ENCODE results near the gene CAMK1D.
A peak's percentile ranks its signal among the peaks of the same experiment; 100 is the strongest.

The CAMK1D gene

DNA sequence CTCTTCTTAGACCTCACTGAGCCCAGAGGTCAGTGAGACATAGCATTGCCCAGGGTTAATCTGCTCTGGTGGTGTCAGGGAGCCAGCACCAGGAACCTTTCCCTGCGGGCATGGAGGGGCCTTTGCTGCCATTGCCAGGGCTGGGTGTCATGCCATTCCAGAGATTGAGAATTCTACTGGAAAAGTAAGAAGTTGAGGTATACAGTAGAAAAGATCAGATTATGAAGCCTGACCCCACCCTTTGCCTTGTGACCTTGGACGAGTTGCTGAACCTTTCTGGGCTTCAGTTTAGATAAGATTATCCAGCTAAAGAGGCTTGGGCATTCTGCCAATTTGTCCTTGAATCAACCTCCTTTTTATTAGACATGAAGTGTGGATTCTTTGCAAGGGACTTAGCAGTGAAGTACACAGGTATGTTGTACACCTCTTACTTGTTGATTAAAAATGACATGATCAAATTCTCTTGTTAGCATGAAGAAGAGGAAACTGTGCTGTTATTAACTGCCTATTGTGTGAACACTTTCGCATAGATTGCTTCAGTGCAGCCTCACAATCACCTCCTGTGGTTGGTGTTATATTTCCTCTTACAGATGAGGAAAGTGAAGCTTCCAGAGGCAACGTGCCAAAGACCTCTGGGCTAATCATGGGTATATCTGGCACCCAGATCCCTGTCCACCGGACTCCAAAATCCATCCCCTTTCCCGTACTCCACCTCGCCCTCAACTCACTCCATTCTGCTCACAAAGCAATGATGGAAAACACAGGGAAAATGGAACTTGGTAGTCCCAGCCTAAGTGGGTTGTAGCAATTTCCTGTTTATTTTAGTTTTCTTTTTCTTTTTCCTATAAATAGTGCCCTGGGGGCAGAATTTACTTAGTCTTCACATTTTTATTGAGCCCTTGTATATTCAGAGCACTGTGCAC, 151.3 kb downstream of the CAMK1D start:
- no peak for DNase-seq

DNA sequence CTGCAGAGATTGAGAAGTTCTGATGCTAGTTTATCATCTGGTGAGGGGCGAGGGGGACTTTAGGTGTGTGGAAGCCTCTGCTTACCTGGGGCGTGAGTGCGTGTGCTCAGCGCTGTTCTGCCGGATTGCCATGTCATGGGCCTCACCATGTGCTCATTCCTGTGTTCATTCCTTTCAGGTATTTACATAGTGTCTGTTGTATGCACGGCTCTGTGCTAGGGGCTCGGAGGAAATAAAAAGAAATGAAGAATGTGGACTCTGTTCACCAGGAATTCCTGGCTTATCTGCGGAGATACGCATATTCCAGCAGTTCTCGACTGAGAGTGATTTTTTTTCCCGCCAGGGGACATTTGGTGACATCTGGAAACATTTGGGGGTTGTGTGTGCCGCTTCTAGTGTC, 152.0 kb downstream of the CAMK1D start:
- DNase-seq = no peak

DNA sequence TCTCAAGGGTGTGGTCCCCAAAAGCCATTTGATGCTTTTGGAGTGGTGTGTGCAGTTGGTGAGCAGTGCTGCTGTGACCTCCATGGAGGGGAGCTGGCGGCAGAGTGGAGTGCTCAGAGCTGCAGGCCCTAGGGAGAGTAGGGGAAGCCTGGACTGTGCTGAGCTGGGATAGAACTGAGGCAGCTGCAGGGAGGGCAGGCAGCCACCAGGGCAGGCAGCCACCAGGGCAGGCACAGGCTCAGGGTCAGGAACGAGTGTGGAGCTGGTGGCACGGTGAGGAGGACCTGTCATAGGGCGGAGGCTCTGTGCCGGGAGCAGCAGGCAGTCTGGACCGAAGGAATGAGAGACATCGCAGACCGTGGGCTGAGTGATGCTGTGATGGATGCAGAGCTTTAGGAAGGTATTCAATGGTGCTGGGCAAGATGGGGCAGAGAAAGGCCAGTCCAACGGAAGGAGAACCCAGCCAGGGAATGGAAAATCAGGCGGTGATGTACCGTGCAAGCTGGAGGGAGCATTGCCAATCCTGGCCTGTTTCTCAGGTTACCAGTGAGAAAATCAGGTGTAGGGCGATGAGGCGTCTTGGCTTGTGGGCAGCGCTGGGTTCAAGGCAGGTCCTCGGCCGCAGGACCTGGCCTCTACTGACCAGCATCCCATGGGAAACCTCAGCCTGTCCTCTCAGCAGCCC, 152.6 kb downstream of the CAMK1D start:
- no peak for DNase-seq

DNA sequence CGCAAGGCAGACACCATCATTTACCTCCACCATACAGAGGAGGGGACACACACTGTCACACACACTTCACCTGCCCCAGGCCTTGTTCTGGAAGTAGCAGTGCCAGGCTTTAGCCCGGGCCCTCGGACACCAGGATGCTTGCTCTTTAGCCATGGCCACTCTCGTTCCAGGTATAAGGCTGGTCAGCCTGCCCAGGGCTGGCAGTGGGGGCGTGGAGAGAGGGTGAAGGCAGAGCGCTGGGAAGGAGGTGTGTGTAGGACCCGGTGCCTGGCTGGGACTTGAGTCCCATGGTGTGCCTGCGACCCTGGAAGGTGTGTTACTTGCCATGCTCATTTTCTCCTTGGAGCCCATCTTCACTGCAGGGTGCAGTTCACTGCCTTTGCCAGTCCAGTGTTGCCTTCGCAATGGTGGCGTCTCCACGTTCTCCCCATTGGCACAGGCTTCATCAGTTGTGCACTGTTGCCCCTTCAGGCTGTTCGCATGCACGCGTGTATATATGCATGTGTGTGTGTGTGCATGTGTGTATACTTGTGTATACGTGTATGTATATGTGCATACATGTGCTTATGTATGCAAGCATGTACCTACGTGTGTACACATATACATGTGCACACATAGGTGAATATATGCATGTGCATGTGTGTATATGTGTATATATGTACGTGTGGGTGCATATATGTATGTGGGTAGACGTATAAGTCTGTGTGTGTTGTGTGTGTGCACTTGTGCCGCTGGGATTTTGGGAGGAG, 153.4 kb downstream of the CAMK1D start:
- no peak for DNase-seq

DNA sequence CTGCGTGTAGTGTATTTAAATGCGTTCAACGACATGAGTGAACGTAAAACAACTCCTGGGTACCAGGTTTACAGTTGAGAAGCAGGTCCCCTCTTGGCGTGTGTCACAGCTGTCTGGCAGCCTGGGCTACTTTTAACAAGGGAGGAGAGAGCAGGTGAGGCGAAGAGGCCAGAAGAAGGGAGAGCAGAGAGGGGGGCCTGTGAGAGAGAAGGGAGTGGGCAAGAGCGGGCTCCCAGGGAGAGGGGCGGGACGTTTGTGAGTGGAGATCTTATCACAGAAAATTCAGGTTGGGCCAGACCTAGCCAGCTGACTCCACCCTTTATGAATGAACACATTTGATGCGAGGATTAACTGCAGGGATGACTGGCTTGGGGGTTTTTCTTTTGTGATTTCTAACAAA, 154.0 kb downstream of the CAMK1D start:
- no peak for DNase-seq

DNA sequence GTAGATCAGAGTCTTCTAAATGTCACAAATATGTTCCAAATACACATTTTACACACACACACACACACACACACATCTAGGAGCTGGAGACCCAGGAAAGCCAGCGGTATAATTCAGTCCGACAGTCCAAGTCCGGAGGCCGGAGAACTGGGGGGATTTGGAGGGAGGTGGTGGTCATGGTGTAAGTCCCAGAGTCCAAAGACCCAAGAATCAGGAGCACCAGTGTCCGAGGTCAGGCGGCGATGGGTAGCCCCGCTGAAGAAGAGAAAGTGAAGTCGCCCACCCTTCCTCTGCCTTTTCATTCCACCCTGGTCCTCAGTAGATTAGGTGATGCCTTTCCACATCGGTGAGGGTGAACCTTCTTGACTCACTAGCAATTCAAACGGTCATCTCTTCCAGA, 154.8 kb downstream of the CAMK1D start:
- no peak for DNase-seq

DNA sequence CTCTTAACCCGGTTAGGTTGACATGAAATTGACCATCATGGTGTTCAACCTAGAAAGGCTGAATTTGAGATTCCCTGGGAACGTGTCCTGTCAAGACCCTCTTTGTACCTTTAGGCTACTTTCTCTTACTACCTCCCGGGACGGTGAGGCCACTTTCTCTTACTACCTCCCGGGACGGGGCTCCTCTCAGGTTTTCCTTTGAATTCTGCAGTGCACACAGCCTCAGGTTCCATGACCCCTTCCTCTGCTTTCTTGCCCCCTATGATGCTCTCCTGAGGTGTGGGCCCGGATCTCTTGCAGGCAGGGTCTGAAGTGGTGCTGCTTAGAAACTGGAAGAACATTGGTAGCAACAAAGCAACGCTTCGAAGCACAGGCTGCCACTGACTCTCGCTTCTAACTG, 155.3 kb downstream of the CAMK1D start:
- DNase-seq = no peak

DNA sequence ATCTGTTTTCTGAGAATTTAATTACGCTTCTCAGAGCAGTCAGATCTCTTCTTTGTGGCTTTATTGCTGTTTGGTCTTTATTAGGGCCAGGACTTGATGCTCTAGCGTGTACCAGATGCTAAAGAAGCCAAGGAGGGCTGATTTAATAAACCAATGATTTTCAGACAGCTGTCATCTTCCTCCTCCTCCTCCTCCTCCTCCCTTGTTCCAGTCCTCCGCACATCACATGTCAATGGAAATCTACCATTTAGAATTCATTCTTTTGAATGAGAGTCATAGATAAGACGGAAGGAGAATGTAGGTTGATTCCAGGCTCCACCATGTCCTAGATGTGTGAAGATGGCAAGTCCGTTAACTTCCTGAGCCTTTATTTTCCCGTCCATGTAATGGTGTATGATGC, 156.3 kb downstream of the CAMK1D start:
- DNase-seq = no peak

DNA sequence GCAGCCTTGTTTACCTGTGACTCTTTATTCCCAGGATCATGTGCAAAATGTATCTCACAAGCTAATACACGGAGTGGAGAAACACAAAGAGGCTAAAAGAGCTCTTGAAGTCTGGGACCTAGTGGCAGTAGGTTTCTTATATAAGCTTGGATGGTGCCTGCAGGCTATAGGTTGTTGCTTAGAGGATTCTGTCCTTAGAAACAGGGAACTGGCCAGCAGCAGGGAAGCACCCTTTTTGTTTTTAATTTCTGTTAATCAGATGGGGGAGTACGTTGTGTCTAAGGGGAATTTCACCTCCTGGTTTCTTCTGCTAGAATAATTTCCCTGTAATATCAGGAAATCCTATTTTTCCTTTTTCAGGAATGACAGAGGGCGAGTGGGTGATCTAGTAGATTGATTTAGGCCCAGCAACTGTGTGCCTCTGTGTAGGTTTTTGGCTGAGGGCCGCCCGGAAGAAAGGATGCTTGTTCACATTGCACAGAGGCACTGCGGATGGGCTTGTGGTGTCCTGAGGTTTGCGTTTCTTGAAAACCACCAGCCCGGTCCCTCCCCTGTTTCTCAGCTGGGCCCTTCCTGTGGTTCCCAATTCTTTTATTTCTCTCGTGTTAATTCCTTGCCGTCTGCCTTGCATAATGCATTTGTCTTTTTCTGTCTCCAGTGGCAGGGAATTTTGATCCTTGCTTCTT, 158.0 kb downstream of the CAMK1D start:
- DNase-seq = peak in 1 of 2 experiments; percentile 5

DNA sequence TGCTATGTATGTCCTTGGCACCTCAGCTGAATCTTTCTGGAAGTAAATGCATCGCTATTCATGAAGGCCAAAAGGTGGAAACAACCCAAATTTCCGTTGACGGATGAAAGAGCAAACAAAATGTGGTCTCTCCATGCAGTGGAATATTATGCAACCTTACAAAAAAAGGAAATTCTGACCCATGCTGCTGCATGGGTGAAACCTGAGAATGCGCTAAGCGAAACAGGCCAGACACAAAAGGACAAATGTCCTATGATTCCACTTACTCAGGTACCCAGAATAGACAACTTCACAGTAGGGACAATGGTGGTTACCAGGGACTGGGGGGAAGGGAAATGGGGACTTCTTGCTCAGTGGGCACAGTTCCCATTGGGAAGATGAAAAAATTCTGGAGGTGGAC, 158.8 kb downstream of the CAMK1D start:
- DNase-seq = no peak

DNA sequence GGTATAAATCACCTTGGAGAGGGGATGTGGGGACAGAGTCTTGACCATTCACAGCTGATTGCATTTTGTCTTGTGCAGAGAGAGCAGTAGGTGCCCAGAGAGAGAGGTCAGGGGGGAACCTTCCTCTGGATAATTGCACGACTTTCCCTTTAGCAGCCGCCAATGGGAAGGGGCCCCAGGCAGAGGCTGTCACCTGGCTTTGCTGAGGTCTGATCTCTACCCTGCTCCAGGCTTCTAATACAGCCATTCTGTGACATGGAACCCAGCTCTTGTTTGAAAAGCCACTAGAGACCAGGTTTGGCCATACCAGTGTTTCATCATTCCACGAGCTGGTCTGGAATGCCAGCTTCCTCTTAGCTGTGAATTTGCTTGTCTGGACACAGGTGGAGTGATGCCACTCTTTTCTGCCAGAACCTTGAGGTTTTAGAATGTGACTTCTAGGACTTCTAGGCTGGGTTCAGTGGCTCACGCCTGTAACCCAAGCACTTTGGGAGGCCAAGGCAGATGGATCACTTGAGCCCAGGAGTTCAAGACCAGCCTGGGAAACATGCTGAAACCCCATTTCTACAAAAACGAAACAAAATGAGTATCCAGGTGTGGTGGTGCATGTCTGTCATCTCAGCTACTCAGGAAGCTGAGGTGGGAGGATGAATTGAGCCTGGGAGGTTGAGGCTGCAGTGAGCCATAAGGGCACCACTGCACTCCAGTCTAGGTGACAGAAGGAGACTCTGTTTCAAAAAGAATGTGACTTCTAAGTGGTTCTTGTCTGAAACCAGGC, 159.9 kb downstream of the CAMK1D start:
- no peak for DNase-seq

DNA sequence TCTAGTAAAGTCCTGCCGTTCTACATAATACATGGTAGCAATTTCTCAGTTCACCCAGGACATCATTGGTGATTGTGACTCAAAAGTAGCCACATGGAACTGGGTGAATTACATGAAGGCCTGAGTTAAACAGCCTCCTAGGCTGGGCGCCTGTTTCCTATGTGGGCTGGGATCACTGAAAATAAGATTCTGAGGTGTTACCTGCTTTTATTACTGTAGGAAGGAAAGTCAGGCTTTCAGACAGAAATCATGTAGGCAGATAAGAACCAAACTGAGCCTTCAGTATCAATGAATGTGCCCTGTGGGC, 160.4 kb downstream of the CAMK1D start:
- DNase-seq = no peak

DNA sequence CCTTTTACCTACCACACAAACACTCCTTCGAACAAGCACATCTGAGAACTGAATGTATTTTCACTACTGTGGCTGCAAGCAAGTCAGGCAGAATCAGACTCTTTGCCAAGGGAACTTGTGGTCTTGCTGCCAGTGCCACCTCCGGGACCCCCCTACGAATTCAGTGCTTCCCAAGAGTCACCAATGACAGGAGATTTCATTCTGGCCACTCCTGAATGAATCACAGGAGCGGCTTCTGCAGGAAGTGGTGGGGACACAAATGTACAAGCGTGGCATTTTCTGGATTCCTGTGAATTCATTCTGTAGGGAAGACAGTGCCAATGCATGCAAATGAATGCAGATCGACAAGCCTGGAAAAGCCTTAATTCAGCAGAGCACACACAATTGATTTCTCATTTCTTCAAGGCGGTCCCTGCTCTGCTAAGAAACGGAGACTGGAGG, 161.2 kb downstream of the CAMK1D start:
- DNase-seq = no peak

DNA sequence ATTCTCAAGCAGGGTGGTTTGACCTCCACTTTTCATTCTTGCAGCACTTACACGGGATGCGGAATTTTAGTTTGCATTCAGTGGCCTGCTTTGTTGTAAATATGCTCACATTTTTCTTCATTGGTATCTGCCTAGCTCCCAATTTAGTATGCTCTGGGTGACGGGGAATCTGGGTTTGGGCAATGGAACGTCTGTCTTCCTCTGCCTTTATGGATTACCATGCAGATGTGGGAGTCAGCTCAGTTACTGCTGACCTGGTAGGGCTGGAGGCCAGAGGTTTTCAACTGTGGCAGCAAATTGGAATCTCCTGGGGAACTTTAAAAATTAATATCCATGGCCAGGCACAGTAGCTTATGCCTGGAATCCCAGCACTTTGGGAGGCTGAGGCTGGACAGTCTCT, 161.6 kb downstream of the CAMK1D start:
- DNase-seq = no peak

DNA sequence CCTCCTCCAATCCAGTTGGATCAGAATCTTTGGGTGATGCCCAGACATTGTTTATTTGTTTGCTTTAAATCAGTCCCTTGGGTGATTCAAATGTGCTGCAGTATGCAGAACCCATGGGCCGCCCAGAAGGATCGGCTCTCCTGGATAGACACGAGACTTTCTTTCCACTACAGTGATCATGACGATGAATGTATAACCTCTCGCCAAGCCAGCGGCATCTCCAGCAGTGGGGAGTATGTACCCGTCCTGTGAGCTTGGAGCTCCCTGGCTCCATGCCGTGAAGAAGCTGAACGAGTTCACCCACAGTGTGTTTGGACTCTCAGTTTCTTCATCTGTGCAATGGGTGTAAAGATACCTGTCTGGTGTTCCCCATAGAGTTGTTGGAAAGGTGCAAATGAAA, 162.3 kb downstream of the CAMK1D start:
- DNase-seq = no peak

DNA sequence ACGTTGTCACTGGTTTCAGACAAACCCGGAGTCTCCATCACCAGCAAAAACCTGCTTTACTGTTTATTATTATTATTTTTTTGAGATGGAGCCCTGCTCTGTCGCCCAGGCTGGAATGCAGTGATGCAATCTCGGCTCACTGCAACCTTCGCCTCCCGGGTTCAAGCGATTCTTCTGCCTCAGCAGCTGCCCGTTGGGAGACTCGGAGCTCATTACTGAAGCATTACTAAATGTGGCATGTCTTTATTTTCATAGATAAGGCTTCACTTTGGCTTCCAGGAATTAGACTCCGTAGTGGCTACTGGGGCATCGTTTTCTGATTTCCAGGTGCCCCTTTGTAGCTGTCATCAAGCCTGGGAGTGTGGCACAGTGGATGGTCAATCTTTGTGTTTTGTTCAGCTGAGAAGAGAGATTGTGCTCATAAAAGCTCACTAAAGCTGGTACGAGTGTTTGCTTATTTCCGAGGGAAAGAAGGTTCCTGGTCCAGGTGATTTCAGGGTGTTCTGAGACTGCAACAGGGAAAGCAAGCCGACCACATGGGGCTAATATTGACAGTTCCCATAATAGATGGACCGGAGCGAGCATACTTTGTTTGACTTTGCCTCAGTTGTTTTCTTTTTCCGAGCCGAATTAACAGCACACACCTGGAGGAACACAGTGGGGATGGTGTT, 163.1 kb downstream of the CAMK1D start:
- DNase-seq = no peak

DNA sequence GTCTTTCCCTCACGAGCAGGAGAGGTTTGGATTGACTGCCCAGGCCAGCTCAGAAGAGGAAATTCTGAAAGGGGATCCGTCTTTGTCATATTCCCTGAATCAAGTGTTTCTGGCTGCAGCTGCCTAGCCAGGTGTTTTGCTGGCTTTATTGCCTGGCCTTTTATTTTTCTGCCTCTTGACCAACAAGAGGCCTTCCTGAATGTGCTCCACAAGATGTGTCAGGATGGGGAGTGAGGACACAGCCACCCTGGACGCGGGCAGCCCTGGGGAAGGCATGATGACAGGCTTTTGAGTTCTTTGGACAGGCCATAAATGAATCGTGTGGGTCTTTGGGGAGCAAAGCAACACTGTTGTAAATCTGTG, 163.6 kb downstream of the CAMK1D start:
- DNase-seq = no peak

DNA sequence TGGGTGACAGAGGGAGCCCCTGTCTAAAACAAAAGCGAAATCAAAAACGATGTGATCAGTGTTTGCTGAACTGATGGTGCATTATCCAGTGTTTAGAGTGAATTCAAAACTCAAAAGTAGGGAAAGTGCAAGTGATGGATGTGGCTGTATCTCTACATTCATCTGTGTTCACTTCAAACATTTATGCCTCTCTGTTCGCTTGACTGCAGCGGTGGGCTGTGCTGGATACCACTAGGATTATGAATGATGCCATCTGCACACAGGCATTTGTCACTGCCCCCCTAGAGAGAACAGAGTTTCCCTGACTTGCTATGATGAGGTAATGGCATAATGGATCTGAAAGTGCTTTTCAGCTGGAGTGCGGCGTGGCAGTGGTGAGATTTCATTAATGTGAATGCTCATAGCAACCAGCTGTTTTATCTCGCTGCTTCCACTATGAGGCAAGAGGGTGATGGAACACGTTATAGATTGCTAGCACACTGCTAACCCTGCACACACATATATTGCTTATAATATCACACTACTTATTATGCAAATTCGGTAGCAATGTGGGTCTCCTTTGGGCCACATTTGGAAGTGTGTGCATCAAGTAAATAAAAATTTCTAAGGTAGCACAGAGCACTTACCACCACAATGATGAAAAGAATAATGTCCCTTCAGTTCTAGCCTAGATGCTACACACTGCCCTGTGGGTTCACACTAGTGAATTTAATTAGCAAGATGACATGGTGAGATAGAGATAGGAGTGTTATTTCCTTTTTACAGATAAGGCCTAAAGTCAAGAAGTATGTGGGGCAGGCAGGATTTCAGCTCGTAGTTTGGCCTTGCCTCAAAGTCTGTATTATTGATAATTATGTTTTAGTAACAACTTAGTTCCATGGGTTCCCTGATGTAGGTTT, 164.7 kb downstream of the CAMK1D start:
- no peak for DNase-seq

DNA sequence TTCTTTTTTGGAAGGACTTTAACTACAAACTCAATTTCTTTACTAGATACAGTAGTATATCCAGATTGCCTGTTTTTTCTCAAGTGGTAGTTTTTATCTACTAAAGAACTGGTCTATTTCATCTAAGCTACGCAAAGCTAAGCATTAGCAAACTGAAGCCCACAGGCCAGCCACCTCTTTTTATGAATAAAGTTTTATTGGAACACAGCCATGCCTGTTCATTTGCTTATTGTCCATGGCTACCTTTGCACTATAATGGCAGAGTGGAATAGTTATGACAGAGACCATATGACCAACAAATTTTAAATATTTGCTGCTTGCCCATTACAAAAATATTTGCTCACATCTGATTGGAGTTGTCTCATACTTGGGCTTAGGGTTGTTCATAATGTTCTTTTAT, 168.7 kb downstream of the CAMK1D start:
- DNase-seq = no peak

DNA sequence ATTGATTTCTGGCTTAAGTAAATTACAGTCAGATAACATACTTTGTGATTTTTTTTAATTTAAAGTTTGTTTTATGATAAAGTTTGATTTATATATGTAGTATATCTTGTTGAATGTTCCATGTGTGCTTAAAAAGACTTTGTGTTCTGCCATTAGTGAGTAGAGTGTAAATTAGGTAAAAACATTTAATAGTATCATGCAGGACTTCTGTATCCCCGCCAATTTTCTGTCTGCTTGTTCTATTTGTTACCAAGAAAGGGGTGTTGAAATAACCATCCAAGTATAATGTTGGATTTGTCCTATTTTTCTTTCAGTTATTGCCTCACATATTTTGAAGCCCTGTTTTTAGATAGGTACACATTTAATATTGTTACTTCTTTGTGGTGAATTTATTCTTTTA, 172.1 kb downstream of the CAMK1D start:
- no peak for DNase-seq

DNA sequence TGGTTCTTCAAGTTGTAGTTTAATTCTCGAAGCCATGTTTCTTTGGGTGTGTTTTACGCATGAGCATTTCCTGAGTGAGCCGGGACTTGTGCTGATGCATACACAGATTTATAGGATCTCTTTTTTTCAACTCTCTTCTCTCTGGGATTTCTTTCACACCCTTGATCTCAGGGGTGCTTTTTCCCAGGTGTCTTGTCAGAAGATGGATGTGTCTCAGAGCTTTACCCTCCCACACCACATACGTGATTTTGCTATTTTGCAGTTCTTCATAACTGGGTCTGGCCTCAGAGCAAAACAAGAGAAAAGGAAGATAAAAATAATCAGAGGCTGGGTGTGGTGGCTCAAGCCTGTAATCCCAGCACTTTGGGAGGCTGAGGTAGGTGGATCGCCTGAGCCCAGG, 177.0 kb downstream of the CAMK1D start:
- no peak for DNase-seq

Data from activated CD4-positive, alpha-beta T cell treated with anti-CD3 and anti-CD28 coated beads, Interleukin-2, amount 50 U/mL, for 48 hours (primary cell).